Keratinocyte (primary cell): ENCODE measurements around the gene UBE2QL1.

Source experiments
- EZH2 ChIP-seq: IDR thresholded peaks from one replicate; pipeline ENCODE4 v1.6.1; 2012; ENCODE audit warnings: inconsistent platforms, mild to moderate bottlenecking, low read length, moderate library complexity
- TF ChIP-seq, protein P1 (sequence below), 3 experiments: IDR thresholded peaks in 1 of 3; conservative IDR thresholded peaks in 1 of 3; optimal IDR thresholded peaks in 1 of 3; 2 replicates in 2 of 3; 3 replicates in 1 of 3; pipeline versions ENCODE3 to v1.5.1; 2011; ENCODE audit warnings: low read length in 3 of 3, mild to moderate bottlenecking in 3 of 3, moderate library complexity in 2 of 3, control low read depth in 1 of 3, inconsistent platforms in 1 of 3; ENCODE audit not compliant: insufficient read depth in 2 of 3; ENCODE audit errors: extremely low read depth in 1 of 3

- TF ChIP-seq, protein P1, sequence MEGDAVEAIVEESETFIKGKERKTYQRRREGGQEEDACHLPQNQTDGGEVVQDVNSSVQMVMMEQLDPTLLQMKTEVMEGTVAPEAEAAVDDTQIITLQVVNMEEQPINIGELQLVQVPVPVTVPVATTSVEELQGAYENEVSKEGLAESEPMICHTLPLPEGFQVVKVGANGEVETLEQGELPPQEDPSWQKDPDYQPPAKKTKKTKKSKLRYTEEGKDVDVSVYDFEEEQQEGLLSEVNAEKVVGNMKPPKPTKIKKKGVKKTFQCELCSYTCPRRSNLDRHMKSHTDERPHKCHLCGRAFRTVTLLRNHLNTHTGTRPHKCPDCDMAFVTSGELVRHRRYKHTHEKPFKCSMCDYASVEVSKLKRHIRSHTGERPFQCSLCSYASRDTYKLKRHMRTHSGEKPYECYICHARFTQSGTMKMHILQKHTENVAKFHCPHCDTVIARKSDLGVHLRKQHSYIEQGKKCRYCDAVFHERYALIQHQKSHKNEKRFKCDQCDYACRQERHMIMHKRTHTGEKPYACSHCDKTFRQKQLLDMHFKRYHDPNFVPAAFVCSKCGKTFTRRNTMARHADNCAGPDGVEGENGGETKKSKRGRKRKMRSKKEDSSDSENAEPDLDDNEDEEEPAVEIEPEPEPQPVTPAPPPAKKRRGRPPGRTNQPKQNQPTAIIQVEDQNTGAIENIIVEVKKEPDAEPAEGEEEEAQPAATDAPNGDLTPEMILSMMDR (optimal IDR thresholded peaks at IDR 0.05 in 1 of 3, IDR thresholded peaks at IDR 0.05 in 1 of 3, conservative IDR thresholded peaks at IDR 0.05 in 1 of 3; ENCODE audit: extremely low read depth in 1 of 3, insufficient read depth in 2 of 3, low read length in 3 of 3) = no peak
- TF ChIP-seq EZH2 = no peak
Measured at GRCh38 chr5:6543830-6544560, 95.3 kb downstream of the UBE2QL1 start.
